ENCODE data around the gene DDX56.

Gene DDX56

GRCh38 chr7:44538093-44538797 is 35.5 kb downstream of the DDX56 start:
- Histone ChIP-seq H3K4me3 (ENCODE audit: low read length) (no peak overlapping the region), H3K4me1 (ENCODE audit: control insufficient read depth, insufficient read depth, low read length) (peaks cover 5% of the 10 kb centered on the region), H3K9ac (ENCODE audit: low read depth, low read length) (no peak overlapping the region), H3K27me3 (ENCODE audit: control insufficient read depth, insufficient read depth, low read length) (peaks cover 13% of the 10 kb centered on the region), H3K9me3 (replicated peaks; ENCODE audit: low read length) (no peaks in the 10 kb centered on the region), H3K4me2 (ENCODE audit: low read length) (no peak overlapping the region), H3K36me3 (ENCODE audit: insufficient read depth, low read length) (no peaks in the 10 kb centered on the region)

GRCh38 chr7:44537442-44537841 is 36.3 kb downstream of the DDX56 start:
- Histone ChIP-seq H3K4me1 (ENCODE audit: control insufficient read depth, insufficient read depth, low read length) (no peaks in the 10 kb centered on the region), H3K4me3 (ENCODE audit: low read length) (no peak overlapping the region), H3K9ac (ENCODE audit: low read depth, low read length) (no peak overlapping the region), H3K36me3 (ENCODE audit: insufficient read depth, low read length) (no peaks in the 10 kb centered on the region), H3K9me3 (replicated peaks; ENCODE audit: low read length) (no peaks in the 10 kb centered on the region), H3K27me3 (ENCODE audit: control insufficient read depth, insufficient read depth, low read length) (peaks cover 13% of the 10 kb centered on the region), H3K4me2 (ENCODE audit: low read length) (no peak overlapping the region)

GRCh38 chr7:44536090-44536489 is 37.6 kb downstream of the DDX56 start:
- peaks cover 16% of the 10 kb centered on the region for H3K27me3 ChIP-seq (ENCODE audit: control insufficient read depth, insufficient read depth, low read length)
- no peaks in the 10 kb centered on the region for H3K9me3 ChIP-seq (replicated peaks; ENCODE audit: low read length)
- H3K4me1 ChIP-seq (ENCODE audit: control insufficient read depth, insufficient read depth, low read length) = no peaks in the 10 kb centered on the region
- H3K4me2 ChIP-seq (ENCODE audit: low read length) = no peak overlapping the region
- no peak overlapping the region for H3K4me3 ChIP-seq (ENCODE audit: low read length)
- no peaks in the 10 kb centered on the region for H3K36me3 ChIP-seq (ENCODE audit: insufficient read depth, low read length)
- H3K9ac ChIP-seq (ENCODE audit: low read depth, low read length) = no peak overlapping the region

GRCh38 chr7:44535348-44536064 is 38.2 kb downstream of the DDX56 start:
- Histone ChIP-seq H3K4me1 (ENCODE audit: control insufficient read depth, insufficient read depth, low read length) (no peaks in the 10 kb centered on the region), H3K4me3 (ENCODE audit: low read length) (no peak overlapping the region), H3K9me3 (replicated peaks; ENCODE audit: low read length) (no peaks in the 10 kb centered on the region), H3K9ac (ENCODE audit: low read depth, low read length) (no peak overlapping the region), H3K4me2 (ENCODE audit: low read length) (no peak overlapping the region), H3K27me3 (ENCODE audit: control insufficient read depth, insufficient read depth, low read length) (peaks cover 16% of the 10 kb centered on the region), H3K36me3 (ENCODE audit: insufficient read depth, low read length) (no peaks in the 10 kb centered on the region)

- H3K36me3 ChIP-seq (ENCODE audit: insufficient read depth, low read length) = no peaks in the 10 kb centered on the region
- H3K9me3 ChIP-seq (replicated peaks; ENCODE audit: low read length) = no peaks in the 10 kb centered on the region
- no peaks in the 10 kb centered on the region for H3K4me1 ChIP-seq (ENCODE audit: control insufficient read depth, insufficient read depth, low read length)
- H3K27me3 ChIP-seq (ENCODE audit: control insufficient read depth, insufficient read depth, low read length) = peaks cover 12% of the 10 kb centered on the region
- no peak overlapping the region for H3K9ac ChIP-seq (ENCODE audit: low read depth, low read length)
- no peak overlapping the region for H3K4me3 ChIP-seq (ENCODE audit: low read length)
- no peak overlapping the region for H3K4me2 ChIP-seq (ENCODE audit: low read length)
These were observed 39.2 kb downstream of the DDX56 start for GRCh38 chr7:44534501-44534900.

GRCh38 chr7:44534087-44534486 is 39.6 kb downstream of the DDX56 start:
- Histone ChIP-seq H3K36me3 (ENCODE audit: insufficient read depth, low read length) (no peaks in the 10 kb centered on the region), H3K27me3 (ENCODE audit: control insufficient read depth, insufficient read depth, low read length) (peaks cover 12% of the 10 kb centered on the region), H3K9ac (ENCODE audit: low read depth, low read length) (no peak overlapping the region), H3K4me1 (ENCODE audit: control insufficient read depth, insufficient read depth, low read length) (no peaks in the 10 kb centered on the region), H3K9me3 (replicated peaks; ENCODE audit: low read length) (no peaks in the 10 kb centered on the region), H3K4me2 (ENCODE audit: low read length) (no peak overlapping the region), H3K4me3 (ENCODE audit: low read length) (no peak overlapping the region)

- Histone ChIP-seq H3K4me2 (ENCODE audit: low read length) (no peak overlapping the region), H3K9ac (ENCODE audit: low read depth, low read length) (no peak overlapping the region), H3K27me3 (ENCODE audit: control insufficient read depth, insufficient read depth, low read length) (peaks cover 12% of the 10 kb centered on the region), H3K9me3 (replicated peaks; ENCODE audit: low read length) (no peaks in the 10 kb centered on the region), H3K4me1 (ENCODE audit: control insufficient read depth, insufficient read depth, low read length) (no peaks in the 10 kb centered on the region), H3K4me3 (ENCODE audit: low read length) (no peak overlapping the region), H3K36me3 (ENCODE audit: insufficient read depth, low read length) (no peaks in the 10 kb centered on the region)
These were observed 40.2 kb downstream of the DDX56 start for GRCh38 chr7:44533301-44534055.

GRCh38 chr7:44531421-44532380 is 42.0 kb downstream of the DDX56 start:
- Histone ChIP-seq H3K4me1 (ENCODE audit: control insufficient read depth, insufficient read depth, low read length) (no peaks in the 10 kb centered on the region), H3K9me3 (replicated peaks; ENCODE audit: low read length) (no peaks in the 10 kb centered on the region), H3K36me3 (ENCODE audit: insufficient read depth, low read length) (no peaks in the 10 kb centered on the region), H3K9ac (ENCODE audit: low read depth, low read length) (no peak overlapping the region), H3K4me2 (ENCODE audit: low read length) (no peak overlapping the region), H3K27me3 (ENCODE audit: control insufficient read depth, insufficient read depth, low read length) (peaks cover 8% of the 10 kb centered on the region), H3K4me3 (ENCODE audit: low read length) (no peak overlapping the region)

- H3K36me3 ChIP-seq (ENCODE audit: insufficient read depth, low read length) = no peaks in the 10 kb centered on the region
- H3K9ac ChIP-seq (ENCODE audit: low read depth, low read length) = no peak overlapping the region
- H3K4me1 ChIP-seq (ENCODE audit: control insufficient read depth, insufficient read depth, low read length) = no peaks in the 10 kb centered on the region
- no peak overlapping the region for H3K4me3 ChIP-seq (ENCODE audit: low read length)
- no peak overlapping the region for H3K4me2 ChIP-seq (ENCODE audit: low read length)
- H3K9me3 ChIP-seq (replicated peaks; ENCODE audit: low read length) = no peaks in the 10 kb centered on the region
- peaks cover 8% of the 10 kb centered on the region for H3K27me3 ChIP-seq (ENCODE audit: control insufficient read depth, insufficient read depth, low read length)
These were observed 42.7 kb downstream of the DDX56 start for GRCh38 chr7:44530990-44531389.

- Histone ChIP-seq H3K4me2 (ENCODE audit: low read length) (no peak overlapping the region), H3K9me3 (replicated peaks; ENCODE audit: low read length) (no peaks in the 10 kb centered on the region), H3K36me3 (ENCODE audit: insufficient read depth, low read length) (no peaks in the 10 kb centered on the region), H3K4me1 (ENCODE audit: control insufficient read depth, insufficient read depth, low read length) (no peaks in the 10 kb centered on the region), H3K27me3 (ENCODE audit: control insufficient read depth, insufficient read depth, low read length) (peaks cover 36% of the 10 kb centered on the region), H3K4me3 (ENCODE audit: low read length) (no peak overlapping the region), H3K9ac (ENCODE audit: low read depth, low read length) (no peak overlapping the region)
These were observed 48.8 kb downstream of the DDX56 start for GRCh38 chr7:44524811-44525388.
